ENCODE data around the gene FCGR3A. TPM values are rescaled to one million over a fixed set of nuclear protein-coding genes. Genes with fewer than 3 reads are reported as not detected.
"Not testable (repeated sequence)": the region's sequence is repeated elsewhere in the genome, so short reads cannot be mapped to it uniquely, and the experiment has no call there.

The FCGR3A gene
- polyA plus RNA-seq, 3 donors = 35.9 to 138 (median 131) TPM

DNA sequence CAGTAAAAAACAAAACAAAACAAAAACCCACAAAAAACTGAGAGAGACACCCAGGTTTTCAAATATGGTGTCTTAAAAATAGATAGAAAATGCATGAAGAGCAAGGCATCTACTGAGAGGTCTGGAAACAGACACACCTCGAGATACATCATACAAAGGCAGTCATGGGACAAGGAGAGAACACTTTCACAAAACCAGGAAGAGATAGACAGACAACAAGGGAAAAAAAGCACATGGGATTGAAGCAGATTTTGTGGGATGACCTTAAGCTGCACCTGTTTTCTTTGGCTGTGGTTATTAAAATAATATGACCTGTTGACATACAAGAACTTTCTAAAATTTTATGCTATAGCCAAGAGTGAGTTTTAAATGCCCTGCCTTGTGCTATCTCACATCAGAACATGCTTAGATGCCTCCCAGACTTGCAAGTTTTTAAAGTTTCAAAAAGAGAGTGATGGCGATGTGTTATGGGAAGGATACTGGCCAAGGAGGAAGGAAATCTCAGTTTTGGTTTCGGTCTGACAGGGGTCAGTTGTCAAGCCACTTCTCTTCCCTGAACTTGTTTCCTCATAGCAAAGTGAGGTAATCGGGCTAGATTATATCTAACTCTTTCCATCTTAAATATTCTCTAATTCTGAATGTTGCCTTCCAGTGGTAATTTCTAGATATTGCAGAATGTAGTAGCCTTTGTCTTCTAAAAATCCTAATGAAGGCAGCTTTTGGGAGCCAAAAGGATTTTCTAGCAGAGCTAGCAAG is 11.5 kb upstream of the FCGR3A start:
- not testable (repeated sequence) for H3K9me3 ChIP-seq (replicated peaks in 1 of 2; ENCODE audit: control insufficient read depth in 1 of 2, insufficient read depth in 1 of 2, low read length in 2 of 2); H3K36me3 Mint-ChIP-seq; H3K9me3 Mint-ChIP-seq; H2AFZ ChIP-seq (ENCODE audit: insufficient read depth, low read depth, low read length, poor library complexity, severe bottlenecking); H4K20me1 ChIP-seq (ENCODE audit: insufficient read depth, low read length); H3K79me2 ChIP-seq (ENCODE audit: insufficient read depth, low read length); H3K36me3 ChIP-seq (replicated peaks in 1 of 2; ENCODE audit: control insufficient read depth in 1 of 2, insufficient read depth in 2 of 2, low read length in 2 of 2); H3K27me3 ChIP-seq (ENCODE audit: control insufficient read depth in 2 of 2, insufficient read depth in 2 of 2, low read length in 2 of 2); H3K9ac ChIP-seq (ENCODE audit: insufficient read depth, low read length, poor library complexity, severe bottlenecking); H3K4me2 ChIP-seq (replicated peaks; ENCODE audit: extremely low read depth, low read length, poor library complexity, severe bottlenecking); H3K27me3 Mint-ChIP-seq (ENCODE audit: low read depth in 3 of 3)
- H3K27ac Mint-ChIP-seq = peak overlapping the region; percentile 85 to 96 (median 94)
- no CpG with 5 or more reads among the region's 4 CpGs for WGBS (ENCODE audit: insufficient coverage)
- Histone ChIP-seq H3K4me3 (replicated peaks in 1 of 3; ENCODE audit: low read depth in 2 of 3, low read length in 3 of 3) (peak overlapping the region in 1 of 3 experiments; percentile 39), H3K27ac (ENCODE audit: low read depth in 1 of 2, low read length in 2 of 2) (peak overlapping the region; percentile 34 to 75), H3K4me1 (ENCODE audit: control insufficient read depth in 1 of 2, insufficient read depth in 2 of 2, low read length in 2 of 2) (peaks cover 46 to 58% of the 10 kb centered on the region in 2 donors)
- H3K4me1 Mint-ChIP-seq = peaks cover 44% of the 10 kb centered on the region
- TF ChIP-seq, protein P1, sequence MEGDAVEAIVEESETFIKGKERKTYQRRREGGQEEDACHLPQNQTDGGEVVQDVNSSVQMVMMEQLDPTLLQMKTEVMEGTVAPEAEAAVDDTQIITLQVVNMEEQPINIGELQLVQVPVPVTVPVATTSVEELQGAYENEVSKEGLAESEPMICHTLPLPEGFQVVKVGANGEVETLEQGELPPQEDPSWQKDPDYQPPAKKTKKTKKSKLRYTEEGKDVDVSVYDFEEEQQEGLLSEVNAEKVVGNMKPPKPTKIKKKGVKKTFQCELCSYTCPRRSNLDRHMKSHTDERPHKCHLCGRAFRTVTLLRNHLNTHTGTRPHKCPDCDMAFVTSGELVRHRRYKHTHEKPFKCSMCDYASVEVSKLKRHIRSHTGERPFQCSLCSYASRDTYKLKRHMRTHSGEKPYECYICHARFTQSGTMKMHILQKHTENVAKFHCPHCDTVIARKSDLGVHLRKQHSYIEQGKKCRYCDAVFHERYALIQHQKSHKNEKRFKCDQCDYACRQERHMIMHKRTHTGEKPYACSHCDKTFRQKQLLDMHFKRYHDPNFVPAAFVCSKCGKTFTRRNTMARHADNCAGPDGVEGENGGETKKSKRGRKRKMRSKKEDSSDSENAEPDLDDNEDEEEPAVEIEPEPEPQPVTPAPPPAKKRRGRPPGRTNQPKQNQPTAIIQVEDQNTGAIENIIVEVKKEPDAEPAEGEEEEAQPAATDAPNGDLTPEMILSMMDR (IDR thresholded peaks at IDR 0.05) = peak; percentile 57
- peak overlapping the region; percentile 13 to 21 for H3K4me3 Mint-ChIP-seq
- DNase-seq = peak; percentile 87 to 99 (median 97)
- intact Hi-C loops (cut with micrococcal nuclease) = loop anchor here in 1 of 2 donors (10.0 kb wide), 1 partner anchor 94 kb away; no protein-coding TSS in a partner anchor

DNA sequence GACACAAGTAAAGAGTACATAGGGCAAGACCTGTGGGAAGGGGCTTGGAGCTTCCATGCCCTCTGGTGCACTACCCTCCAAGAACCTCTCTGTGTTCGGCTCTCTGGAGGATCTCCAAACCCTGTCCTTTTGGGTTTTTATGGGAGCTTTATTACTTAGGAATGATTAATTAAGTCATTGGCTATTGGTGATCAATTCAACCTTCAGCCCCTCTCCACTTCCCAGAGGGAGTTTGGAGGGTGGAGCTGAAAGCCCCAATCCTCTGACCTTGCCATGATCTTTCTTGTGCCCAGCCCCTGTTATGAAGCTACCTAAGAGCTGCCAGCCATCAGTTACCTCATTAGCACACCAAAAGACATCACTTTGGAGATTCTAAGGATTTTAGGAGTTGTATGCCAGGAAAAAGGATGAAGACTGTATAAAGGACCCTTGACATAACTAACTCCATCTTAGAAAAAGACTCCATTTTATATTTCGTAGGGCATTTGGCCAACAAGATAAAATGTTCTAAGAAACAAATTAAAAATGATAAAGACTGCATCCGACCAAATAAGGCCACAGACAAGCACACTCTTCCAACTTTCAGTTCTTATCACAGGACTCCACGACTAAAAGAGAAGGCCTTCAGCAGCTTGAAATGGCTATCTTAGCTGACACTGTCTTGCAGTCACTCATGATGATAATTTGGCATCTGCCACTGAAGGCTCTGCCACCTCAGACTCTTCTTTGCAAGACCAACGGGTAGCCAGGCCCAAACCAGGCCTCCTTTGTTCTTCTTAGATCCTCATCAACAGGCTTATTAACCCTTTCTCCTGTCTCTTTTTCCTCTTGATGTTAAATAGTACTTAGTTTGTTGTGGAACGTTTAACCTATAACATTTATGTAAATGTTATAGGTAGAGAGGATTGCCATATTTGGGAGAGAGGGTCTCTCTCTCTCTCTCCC is 8.2 kb upstream of the FCGR3A start:
- not testable (repeated sequence) for H3K27ac Mint-ChIP-seq

DNA sequence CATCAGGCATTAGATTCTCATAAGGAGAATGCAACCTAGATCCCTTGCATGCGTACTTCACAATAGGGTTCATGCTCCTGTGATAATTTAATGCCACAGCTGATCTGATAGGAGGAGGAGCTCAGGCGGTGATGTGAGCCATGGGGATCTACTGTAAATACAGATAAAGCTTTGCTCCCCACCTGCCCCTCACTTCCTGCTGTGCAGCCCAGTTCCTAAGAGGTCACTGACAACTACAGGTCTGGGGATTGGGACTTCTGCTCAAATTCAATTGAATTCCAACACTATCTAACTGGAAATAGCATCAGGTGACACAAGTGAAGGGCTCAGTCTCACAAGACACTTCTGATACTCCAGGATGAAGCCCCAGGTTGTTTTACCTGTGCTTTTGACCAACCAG is 7.4 kb upstream of the FCGR3A start:
- H3K27ac Mint-ChIP-seq; intact Hi-C loops (cut with micrococcal nuclease); H3K9me3 ChIP-seq (replicated peaks in 1 of 2; ENCODE audit: control insufficient read depth in 1 of 2, insufficient read depth in 1 of 2, low read length in 2 of 2); H3K36me3 Mint-ChIP-seq; H3K27me3 Mint-ChIP-seq (ENCODE audit: low read depth in 3 of 3); H3K27me3 ChIP-seq (ENCODE audit: control insufficient read depth in 2 of 2, insufficient read depth in 2 of 2, low read length in 2 of 2); H3K4me2 ChIP-seq (replicated peaks; ENCODE audit: extremely low read depth, low read length, poor library complexity, severe bottlenecking); H2AFZ ChIP-seq (ENCODE audit: insufficient read depth, low read depth, low read length, poor library complexity, severe bottlenecking); H3K4me3 Mint-ChIP-seq; H3K4me3 ChIP-seq (replicated peaks in 1 of 3; ENCODE audit: low read depth in 2 of 3, low read length in 3 of 3); H3K9me3 Mint-ChIP-seq; H3K36me3 ChIP-seq (replicated peaks in 1 of 2; ENCODE audit: control insufficient read depth in 1 of 2, insufficient read depth in 2 of 2, low read length in 2 of 2); H3K27ac ChIP-seq (ENCODE audit: low read depth in 1 of 2, low read length in 2 of 2); H3K79me2 ChIP-seq (ENCODE audit: insufficient read depth, low read length); H4K20me1 ChIP-seq (ENCODE audit: insufficient read depth, low read length); H3K9ac ChIP-seq (ENCODE audit: insufficient read depth, low read length, poor library complexity, severe bottlenecking); DNase-seq: not testable (repeated sequence)
- peaks cover 49 to 55% of the 10 kb centered on the region in 2 donors for H3K4me1 ChIP-seq (ENCODE audit: control insufficient read depth in 1 of 2, insufficient read depth in 2 of 2, low read length in 2 of 2)
- no CpG with 5 or more reads among the region's 2 CpGs for WGBS (ENCODE audit: insufficient coverage)
- H3K4me1 Mint-ChIP-seq = peaks cover 41% of the 10 kb centered on the region

More for the DNA sequence above, 8.2 kb upstream of the FCGR3A start:
- H4K20me1 ChIP-seq (ENCODE audit: insufficient read depth, low read length); H3K4me3 Mint-ChIP-seq; H3K36me3 Mint-ChIP-seq; intact Hi-C loops (cut with micrococcal nuclease); H3K9me3 ChIP-seq (replicated peaks in 1 of 2; ENCODE audit: control insufficient read depth in 1 of 2, insufficient read depth in 1 of 2, low read length in 2 of 2); H3K9ac ChIP-seq (ENCODE audit: insufficient read depth, low read length, poor library complexity, severe bottlenecking); H3K36me3 ChIP-seq (replicated peaks in 1 of 2; ENCODE audit: control insufficient read depth in 1 of 2, insufficient read depth in 2 of 2, low read length in 2 of 2); H2AFZ ChIP-seq (ENCODE audit: insufficient read depth, low read depth, low read length, poor library complexity, severe bottlenecking); H3K27me3 ChIP-seq (ENCODE audit: control insufficient read depth in 2 of 2, insufficient read depth in 2 of 2, low read length in 2 of 2); H3K4me3 ChIP-seq (replicated peaks in 1 of 3; ENCODE audit: low read depth in 2 of 3, low read length in 3 of 3); H3K27ac ChIP-seq (ENCODE audit: low read depth in 1 of 2, low read length in 2 of 2); H3K9me3 Mint-ChIP-seq; H3K27me3 Mint-ChIP-seq (ENCODE audit: low read depth in 3 of 3); H3K4me2 ChIP-seq (replicated peaks; ENCODE audit: extremely low read depth, low read length, poor library complexity, severe bottlenecking); H3K79me2 ChIP-seq (ENCODE audit: insufficient read depth, low read length); DNase-seq: not testable (repeated sequence)
- peaks cover 56 to 62% of the 10 kb centered on the region in 2 donors for H3K4me1 ChIP-seq (ENCODE audit: control insufficient read depth in 1 of 2, insufficient read depth in 2 of 2, low read length in 2 of 2)
- peaks cover 45% of the 10 kb centered on the region for H3K4me1 Mint-ChIP-seq
- no CpG with 5 or more reads among the region's 6 CpGs for WGBS (ENCODE audit: insufficient coverage)

Measured in CD14-positive monocyte (primary cell).